Lung (tissue), 12 donors: Measurements from ENCODE around the gene GNRH2. TPM values are rescaled to one million over a fixed set of nuclear protein-coding genes. Genes with fewer than 3 reads are reported as not detected.

Source experiments
- ATAC-seq: fragments of 200-7000 bp; cut with Tn5 transposase; one replicate; pipeline ENCODE4 v1.9.1; 2020; ENCODE audit warnings: moderate number of reproducible peaks; ENCODE audit not compliant: insufficient read depth, low FRiP score
- DNase-seq, 3 donors: peaks; one replicate each; pipeline ENCODE4 v3.0.0-alpha.2; 2013 to 2017
- H3K27ac ChIP-seq, 2 donors: one replicate each; pipeline ENCODE4 v1.5.1; 2013; ENCODE audit warnings: mild to moderate bottlenecking in 2 of 2, moderate library complexity in 2 of 2, control low read depth in 1 of 2, inconsistent platforms in 1 of 2, low read depth in 1 of 2, low read length in 1 of 2
- H3K27me3 ChIP-seq, 3 donors: one replicate each; pipeline ENCODE4 v1.5.1; 2013; ENCODE audit warnings: low read length in 2 of 3; ENCODE audit not compliant: control insufficient read depth in 3 of 3, insufficient read depth in 3 of 3
- H3K36me3 ChIP-seq, 4 donors: one replicate each; pipeline ENCODE4 v1.5.1; 2013; ENCODE audit warnings: low read length in 4 of 4, mild to moderate bottlenecking in 1 of 4, moderate library complexity in 1 of 4; ENCODE audit not compliant: control insufficient read depth in 4 of 4, insufficient read depth in 4 of 4
- H3K4me1 ChIP-seq, 5 donors: one replicate each; pipeline ENCODE4 v1.5.1; 2013; ENCODE audit warnings: low read length in 5 of 5, mild to moderate bottlenecking in 2 of 5, moderate library complexity in 1 of 5; ENCODE audit not compliant: control insufficient read depth in 5 of 5, insufficient read depth in 5 of 5
- H3K4me3 ChIP-seq: one replicate; pipeline ENCODE4 v1.5.1; 2013; ENCODE audit warnings: mild to moderate bottlenecking, control low read depth, moderate library complexity
- H3K9ac ChIP-seq, 2 donors: one replicate each; pipeline ENCODE4 v1.5.1; 2013; ENCODE audit warnings: low read length in 2 of 2, control low read depth in 1 of 2; ENCODE audit not compliant: insufficient read depth in 1 of 2
- H3K9me3 ChIP-seq, 4 donors: one replicate each; pipeline ENCODE4 v1.5.1; 2013; ENCODE audit warnings: low read length in 3 of 4, mild to moderate bottlenecking in 1 of 4, moderate library complexity in 1 of 4; ENCODE audit not compliant: control insufficient read depth in 4 of 4, insufficient read depth in 3 of 4
- WGBS, 2 donors: extraction: QIAGEN DNeasy Blood & Tissue Kit; methylation state at CpG; one replicate each; pipeline ENCODE4 v1.1.7; 2013; 5-methylcytosine and 5-hydroxymethylcytosine counted together
- polyA plus RNA-seq, 2 donors: library from polyadenylated mRNA; stranded (reverse); fragments of 200-250 nt; gene quantifications; one replicate each; pipeline ENCODE4 v1.2.1, GENCODE V29; 2013
- total RNA-seq, 2 donors: library from RNA; depleted of rRNA in 1 of 2; stranded (reverse); fragments of >200 nt in 1 of 2; gene quantifications; one replicate each; pipeline ENCODE4 v1.2.1, GENCODE V29; 2014 to 2021
- TF ChIP-seq, protein P1 (sequence below): IDR thresholded peaks from 2 replicates; pipeline ENCODE4 v1.5.1; 2012; ENCODE audit warnings: mild to moderate bottlenecking; ENCODE audit errors: control extremely low read depth, extremely low read depth
- donor health status: control.
- donor health status: control.
- donor health status: Bipolar disorder and iron deficiency.
- donor health status: healthy.
- donor health status: DM: yes; HTN: yes; CAD: no.

The GNRH2 gene
- total and polyA plus RNA-seq, 4 donors: 0.14 to 0.46 (median 0.16) TPM; not detected in 1

DNA sequence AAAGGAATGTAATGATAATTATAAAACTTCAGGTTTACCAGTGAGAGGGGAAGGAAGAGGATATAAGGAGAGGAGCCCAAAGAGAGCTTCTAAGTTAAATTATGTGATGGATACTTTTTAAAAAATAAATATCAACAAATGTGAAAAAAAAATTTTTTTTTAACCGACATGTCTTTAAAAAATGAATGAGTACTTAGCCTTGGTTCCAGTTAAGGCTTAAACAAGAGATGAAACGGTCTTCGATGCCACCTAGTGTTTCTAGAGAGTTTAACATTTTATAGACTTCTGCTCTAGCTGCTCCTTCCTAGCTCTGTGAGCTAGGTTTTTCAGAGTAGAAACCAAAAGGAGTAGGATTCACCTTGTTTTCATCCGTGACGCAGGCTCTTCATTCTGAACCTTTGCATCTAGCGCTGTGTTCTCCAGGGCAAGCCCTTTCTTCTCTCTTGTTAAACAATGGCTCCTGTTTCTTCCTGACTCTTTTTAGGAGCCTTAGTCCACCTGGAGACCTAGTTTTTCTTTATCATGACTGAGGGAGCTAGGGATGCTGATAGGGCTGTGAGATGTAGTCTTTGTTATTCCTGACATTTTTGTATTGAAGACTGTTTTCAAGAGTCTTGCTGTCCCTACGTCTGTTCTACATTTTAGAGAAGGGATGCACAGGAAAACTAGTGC is 42.4 kb upstream of the GNRH2 start:
- Histone ChIP-seq H3K4me1 (no peaks in the 10 kb centered on the region), H3K9ac (no peak overlapping the region), H3K27me3 (no peaks in the 10 kb centered on the region), H3K27ac (no peak overlapping the region), H3K4me3 (no peak overlapping the region), H3K9me3 (no peaks in the 10 kb centered on the region), H3K36me3 (peaks cover 11 to 21% (median 16%) of the 10 kb centered on the region in 4 donors)
- TF ChIP-seq, protein P1, sequence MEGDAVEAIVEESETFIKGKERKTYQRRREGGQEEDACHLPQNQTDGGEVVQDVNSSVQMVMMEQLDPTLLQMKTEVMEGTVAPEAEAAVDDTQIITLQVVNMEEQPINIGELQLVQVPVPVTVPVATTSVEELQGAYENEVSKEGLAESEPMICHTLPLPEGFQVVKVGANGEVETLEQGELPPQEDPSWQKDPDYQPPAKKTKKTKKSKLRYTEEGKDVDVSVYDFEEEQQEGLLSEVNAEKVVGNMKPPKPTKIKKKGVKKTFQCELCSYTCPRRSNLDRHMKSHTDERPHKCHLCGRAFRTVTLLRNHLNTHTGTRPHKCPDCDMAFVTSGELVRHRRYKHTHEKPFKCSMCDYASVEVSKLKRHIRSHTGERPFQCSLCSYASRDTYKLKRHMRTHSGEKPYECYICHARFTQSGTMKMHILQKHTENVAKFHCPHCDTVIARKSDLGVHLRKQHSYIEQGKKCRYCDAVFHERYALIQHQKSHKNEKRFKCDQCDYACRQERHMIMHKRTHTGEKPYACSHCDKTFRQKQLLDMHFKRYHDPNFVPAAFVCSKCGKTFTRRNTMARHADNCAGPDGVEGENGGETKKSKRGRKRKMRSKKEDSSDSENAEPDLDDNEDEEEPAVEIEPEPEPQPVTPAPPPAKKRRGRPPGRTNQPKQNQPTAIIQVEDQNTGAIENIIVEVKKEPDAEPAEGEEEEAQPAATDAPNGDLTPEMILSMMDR: peak; percentile 11
- DNase-seq (peak in 2 of 3 donors; percentile 76 to 83), ATAC-seq (no peak)
- WGBS, 2 donors: 52 to 54% methylated on average over 7 of the region's 7 CpGs

DNA sequence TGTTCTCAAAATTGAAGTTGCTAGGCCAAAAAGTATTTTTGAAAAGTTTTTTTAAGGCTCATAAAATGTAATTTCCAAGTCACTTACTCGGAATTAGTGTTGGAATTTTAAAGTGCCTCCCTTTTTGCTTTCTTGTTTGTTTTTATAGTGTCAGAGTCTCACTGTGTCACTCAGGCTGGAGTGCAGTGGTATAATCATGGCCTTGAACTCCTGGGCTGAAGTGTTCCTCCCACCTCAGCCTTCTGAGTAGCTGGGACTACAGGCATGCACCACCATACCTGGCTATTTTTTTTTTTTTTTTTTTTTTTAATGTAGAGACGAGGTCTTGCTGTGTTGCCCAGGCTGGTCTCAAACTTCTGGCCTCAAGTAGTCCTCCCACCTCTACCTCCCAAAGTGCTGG is 40.0 kb upstream of the GNRH2 start:
- DNase-seq (no peak), ATAC-seq (no peak)
- Histone ChIP-seq H3K4me1 (no peaks in the 10 kb centered on the region), H3K36me3 (peaks cover 13 to 24% (median 19%) of the 10 kb centered on the region in 4 donors), H3K27ac (no peak overlapping the region), H3K4me3 (no peak overlapping the region), H3K9ac (no peak overlapping the region), H3K9me3 (no peaks in the 10 kb centered on the region), H3K27me3 (no peaks in the 10 kb centered on the region)
- 89 to 98% methylated on average over 2 of the region's 2 CpGs for WGBS, 2 donors
- TF ChIP-seq, protein P1: no peak

DNA sequence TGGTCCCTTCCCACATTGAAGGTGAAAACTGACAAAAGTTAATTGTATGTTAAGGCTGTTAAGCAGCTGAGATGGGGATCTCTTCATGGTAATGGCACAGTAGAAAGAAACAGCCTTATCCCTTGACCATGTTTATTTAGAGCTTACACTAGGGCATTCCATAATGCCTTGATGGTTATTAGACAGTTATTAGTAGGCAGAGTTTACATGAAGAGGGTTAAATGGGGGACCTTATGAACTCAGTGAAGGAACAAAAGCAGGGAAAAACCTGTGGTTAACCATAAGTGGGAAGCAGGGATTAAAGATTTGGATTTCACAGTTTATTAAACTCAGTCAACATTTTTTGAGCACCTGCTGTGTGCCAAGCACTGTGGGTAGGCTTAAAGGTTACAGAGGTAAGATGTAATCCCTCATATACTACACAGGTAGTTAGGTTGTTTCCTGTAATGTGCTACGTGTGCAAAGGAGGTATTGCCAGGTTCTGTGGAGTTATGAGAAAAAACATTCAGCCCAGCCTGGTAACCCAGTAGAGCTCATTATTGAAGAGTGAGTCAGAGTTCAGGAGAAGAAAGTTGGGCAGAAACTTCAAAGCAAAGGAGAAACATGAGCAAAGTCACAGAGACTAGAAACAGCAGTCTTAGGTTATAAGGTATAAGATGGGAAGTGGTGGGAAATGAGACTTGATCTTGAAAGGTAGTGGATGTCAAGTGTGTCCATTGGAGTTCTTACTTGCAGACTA is 32.3 kb upstream of the GNRH2 start:
- H3K36me3 ChIP-seq: peaks cover 10 to 25% (median 17%) of the 10 kb centered on the region in 4 donors
- no peak overlapping the region for H3K4me3 ChIP-seq
- H3K27me3 ChIP-seq: no peaks in the 10 kb centered on the region
- no peak for DNase-seq
- no peaks in the 10 kb centered on the region for H3K9me3 ChIP-seq
- H3K9ac ChIP-seq: no peak overlapping the region
- H3K27ac ChIP-seq: no peak overlapping the region
- 57 to 87% methylated on average over 1 of the region's 1 CpG for WGBS, 2 donors
- H3K4me1 ChIP-seq: no peaks in the 10 kb centered on the region
- TF ChIP-seq, protein P1: no peak
- no peak for ATAC-seq
